KMS-11 (cell line): Measurements from ENCODE around the gene ETS2.

ENCODE experiments used
- H2AFZ ChIP-seq: fragments of 200-600 bp; sonication (generic); 2 replicates; pipeline ENCODE4 v1.6.1; 2016; ENCODE audit warnings: antibody characterized with exemption, mixed run types, low read depth
- H3K27ac ChIP-seq: fragments of 200-600 bp; sonication (generic); 2 replicates; pipeline ENCODE4 v1.6.1; 2016; ENCODE audit warnings: mild to moderate bottlenecking, mixed run types
- H3K27me3 ChIP-seq: fragments of 200-600 bp; sonication (generic); 2 replicates; pipeline ENCODE4 v1.6.1; 2017; ENCODE audit warnings: mild to moderate bottlenecking, low read depth, mixed run types, moderate library complexity; ENCODE audit not compliant: insufficient read depth
- H3K36me3 ChIP-seq: fragments of 200-600 bp; sonication (generic); 2 replicates; pipeline ENCODE4 v1.6.1; 2017; ENCODE audit warnings: mild to moderate bottlenecking, mixed run types; ENCODE audit not compliant: insufficient read depth
- H3K4me1 ChIP-seq: fragments of 200-600 bp; sonication (generic); 2 replicates; pipeline ENCODE4 v1.6.1; 2016; ENCODE audit warnings: mild to moderate bottlenecking, low read depth, mixed run types; ENCODE audit not compliant: poor library complexity, severe bottlenecking
- H3K4me2 ChIP-seq: fragments of 200-600 bp; sonication (generic); 2 replicates; pipeline ENCODE4 v1.7.0; 2016; ENCODE audit warnings: mild to moderate bottlenecking, mixed run types
- H3K4me3 ChIP-seq: fragments of 200-600 bp; sonication (generic); IDR thresholded peaks from 2 replicates; pipeline ENCODE4 v1.6.1; 2017; ENCODE audit warnings: low read depth, low read length, mixed read lengths; ENCODE audit not compliant: insufficient read depth
- H3K79me2 ChIP-seq: fragments of 200-600 bp; sonication (generic); 2 replicates; pipeline ENCODE4 v1.6.1; 2016; ENCODE audit warnings: low read depth, mixed run types; ENCODE audit not compliant: insufficient read depth
- H3K9ac ChIP-seq: fragments of 200-600 bp; sonication (generic); 2 replicates; pipeline ENCODE4 v1.6.1; 2016; ENCODE audit warnings: mild to moderate bottlenecking, mixed run types
- H4K20me1 ChIP-seq: fragments of 200-600 bp; sonication (generic); 2 replicates; pipeline ENCODE4 v1.6.1; 2016; ENCODE audit warnings: mild to moderate bottlenecking, mixed run types; ENCODE audit not compliant: insufficient read depth
- CTCF ChIP-seq: fragments of 200-600 bp; sonication (generic); conservative IDR thresholded peaks from 2 replicates; pipeline ENCODE4 v1.6.1; 2017; ENCODE audit warnings: low read depth, mild to moderate bottlenecking, antibody characterized with exemption, low read length, moderate library complexity, mixed read lengths

The ETS2 gene

GRCh38 chr21:38853421-38853919 is 47.7 kb downstream of the ETS2 start:
- no peaks in the 10 kb centered on the region for H4K20me1 ChIP-seq
- H3K27ac ChIP-seq: no peak overlapping the region
- no peak for TF ChIP-seq CTCF
- H3K4me3 ChIP-seq: no peak overlapping the region
- H3K4me2 ChIP-seq: no peak overlapping the region
- H3K4me1 ChIP-seq: no peaks in the 10 kb centered on the region
- no peaks in the 10 kb centered on the region for H3K27me3 ChIP-seq
- no peak overlapping the region for H2AFZ ChIP-seq
- no peaks in the 10 kb centered on the region for H3K79me2 ChIP-seq
- H3K9ac ChIP-seq: no peak overlapping the region
- H3K36me3 ChIP-seq: no peaks in the 10 kb centered on the region

- Histone ChIP-seq H3K27ac (no peak overlapping the region), H2AFZ (no peak overlapping the region), H3K79me2 (no peaks in the 10 kb centered on the region), H3K36me3 (no peaks in the 10 kb centered on the region), H4K20me1 (no peaks in the 10 kb centered on the region), H3K4me1 (no peaks in the 10 kb centered on the region), H3K9ac (no peak overlapping the region), H3K4me3 (no peak overlapping the region), H3K4me2 (no peak overlapping the region), H3K27me3 (no peaks in the 10 kb centered on the region)
- no peak for TF ChIP-seq CTCF
Observed at GRCh38 chr21:38857152-38857825, 51.6 kb downstream of the ETS2 start.

GRCh38 chr21:38858026-38858811 is 52.5 kb downstream of the ETS2 start:
- H3K27me3 ChIP-seq: no peaks in the 10 kb centered on the region
- H3K79me2 ChIP-seq: no peaks in the 10 kb centered on the region
- H3K27ac ChIP-seq: no peak overlapping the region
- no peak overlapping the region for H3K9ac ChIP-seq
- TF ChIP-seq CTCF: no peak
- no peaks in the 10 kb centered on the region for H4K20me1 ChIP-seq
- H3K36me3 ChIP-seq: no peaks in the 10 kb centered on the region
- no peak overlapping the region for H3K4me3 ChIP-seq
- H3K4me2 ChIP-seq: no peak overlapping the region
- no peaks in the 10 kb centered on the region for H3K4me1 ChIP-seq
- no peak overlapping the region for H2AFZ ChIP-seq

GRCh38 chr21:38858812-38859205 is 53.1 kb downstream of the ETS2 start:
- Histone ChIP-seq H3K4me1 (no peaks in the 10 kb centered on the region), H3K79me2 (no peaks in the 10 kb centered on the region), H3K9ac (no peak overlapping the region), H3K27ac (no peak overlapping the region), H3K36me3 (no peaks in the 10 kb centered on the region), H2AFZ (no peak overlapping the region), H3K4me3 (no peak overlapping the region), H3K27me3 (no peaks in the 10 kb centered on the region), H4K20me1 (no peaks in the 10 kb centered on the region), H3K4me2 (no peak overlapping the region)
- TF ChIP-seq CTCF: no peak
